NB4 (cell line): ENCODE data around the gene AGO4.
"Not testable (repeated sequence)": the region's sequence is repeated elsewhere in the genome, so short reads cannot be mapped to it uniquely, and the experiment has no call there.

ENCODE experiments used
- DNase-seq: peaks from one replicate; pipeline ENCODE4 v3.0.0; 2010; ENCODE audit warnings: low read depth
- H3K4me3 ChIP-seq: one replicate; pipeline ENCODE4 v1.5.1; 2011; ENCODE audit warnings: mild to moderate bottlenecking, low read depth, low read length, moderate library complexity
- CTCF ChIP-seq: IDR thresholded peaks from one replicate; pipeline ENCODE4 v1.5.1; 2012; ENCODE audit warnings: low read depth, low read length
- MYC ChIP-seq: IDR thresholded peaks from 2 replicates; pipeline ENCODE4 v1.6.1; 2011; ENCODE audit warnings: low read depth, low read length
- POLR2A ChIP-seq: IDR thresholded peaks from 2 replicates; pipeline ENCODE4 v1.6.1; 2011; ENCODE audit warnings: mild to moderate bottlenecking; ENCODE audit not compliant: insufficient read length; ENCODE audit errors: extremely low read depth
- TF ChIP-seq, protein P1 (sequence below): IDR thresholded peaks from 2 replicates; pipeline ENCODE4 v1.6.1; 2011; ENCODE audit warnings: low read depth, low read length

The AGO4 gene

DNA sequence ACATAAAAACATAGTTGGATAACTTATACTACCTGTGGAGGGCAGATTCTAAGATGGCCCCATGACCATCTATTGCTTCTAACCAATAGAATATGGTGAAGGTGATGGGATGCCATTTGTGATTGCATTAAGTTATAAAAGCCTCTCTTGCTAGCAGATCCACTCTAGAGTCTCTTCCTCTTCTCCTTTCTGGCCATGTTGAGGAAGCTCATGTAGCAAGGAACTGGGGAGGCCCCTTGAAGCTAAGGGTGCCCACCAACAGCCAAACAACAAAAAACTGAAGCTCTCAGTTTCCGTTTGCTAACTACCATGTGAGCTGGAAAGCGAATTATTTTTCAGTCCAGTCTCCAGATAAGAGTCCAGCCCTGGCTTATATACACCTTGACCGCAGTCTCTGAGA, 59.2 kb downstream of the AGO4 start:
- DNase-seq, result peak; percentile 35
- TF ChIP-seq CTCF, result no peak
- no peak for TF ChIP-seq POLR2A
- TF ChIP-seq, protein P1, sequence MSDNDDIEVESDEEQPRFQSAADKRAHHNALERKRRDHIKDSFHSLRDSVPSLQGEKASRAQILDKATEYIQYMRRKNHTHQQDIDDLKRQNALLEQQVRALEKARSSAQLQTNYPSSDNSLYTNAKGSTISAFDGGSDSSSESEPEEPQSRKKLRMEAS, result no peak
- no peak for TF ChIP-seq MYC
- H3K4me3 ChIP-seq, result no peak overlapping the region

GRCh38 chr1:35869245-35869950, 61.6 kb downstream of the AGO4 start:
- not testable (repeated sequence) for DNase-seq, H3K4me3 ChIP-seq

GRCh38 chr1:35870651-35871309, 63.0 kb downstream of the AGO4 start:
- TF ChIP-seq POLR2A, result no peak
- TF ChIP-seq CTCF, result no peak
- no peak for TF ChIP-seq MYC
- TF ChIP-seq, protein P1, result no peak
- no peak for DNase-seq
- no peak overlapping the region for H3K4me3 ChIP-seq

DNA sequence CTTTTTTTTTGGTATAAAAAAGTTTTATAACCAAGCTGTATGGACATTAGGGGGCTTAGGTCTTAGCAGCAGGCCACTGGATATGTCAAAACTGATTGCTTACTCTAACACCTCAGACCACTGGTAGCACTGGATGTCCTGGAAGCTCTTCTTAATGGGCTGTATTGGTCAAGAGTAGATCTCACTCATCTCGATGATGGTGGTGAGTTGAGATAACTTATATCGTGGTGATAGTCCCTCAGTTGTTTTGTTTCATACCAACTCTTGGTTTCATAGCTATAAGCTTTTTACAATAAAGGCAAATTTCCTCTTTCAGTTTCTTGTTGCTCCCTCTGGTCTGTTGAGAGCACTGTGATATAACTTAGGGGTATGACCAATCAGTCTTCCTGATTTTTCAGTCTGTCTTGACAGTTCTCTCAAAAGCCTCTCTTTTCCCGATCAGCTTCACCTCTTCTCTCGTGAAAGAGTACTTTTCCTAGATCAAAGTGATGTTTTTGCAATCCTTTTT, 65.5 kb downstream of the AGO4 start:
- TF ChIP-seq CTCF (no peak), POLR2A (no peak), MYC (no peak)
- TF ChIP-seq, protein P1, result no peak
- H3K4me3 ChIP-seq, result no peak overlapping the region
- no peak for DNase-seq

DNA sequence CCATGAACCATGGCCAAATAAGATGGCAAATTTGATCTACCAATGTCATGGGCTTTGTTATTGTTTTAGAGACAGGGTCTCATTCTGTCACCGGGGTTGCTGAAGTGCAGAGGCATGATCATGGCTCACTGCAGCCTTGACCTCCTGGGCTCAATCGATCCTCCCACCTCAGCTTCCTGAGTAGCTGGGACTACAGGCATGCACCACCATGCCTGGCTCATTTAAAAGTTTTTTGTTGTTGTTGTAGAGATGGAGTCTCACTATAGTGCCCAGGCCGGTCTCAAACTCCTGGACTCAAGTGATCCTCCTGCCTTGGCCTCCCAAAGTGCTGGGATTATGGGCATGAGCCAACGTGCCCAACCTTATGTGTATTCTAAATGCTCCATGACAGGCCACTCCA, 66.3 kb downstream of the AGO4 start:
- not testable (repeated sequence) for H3K4me3 ChIP-seq, DNase-seq

DNA sequence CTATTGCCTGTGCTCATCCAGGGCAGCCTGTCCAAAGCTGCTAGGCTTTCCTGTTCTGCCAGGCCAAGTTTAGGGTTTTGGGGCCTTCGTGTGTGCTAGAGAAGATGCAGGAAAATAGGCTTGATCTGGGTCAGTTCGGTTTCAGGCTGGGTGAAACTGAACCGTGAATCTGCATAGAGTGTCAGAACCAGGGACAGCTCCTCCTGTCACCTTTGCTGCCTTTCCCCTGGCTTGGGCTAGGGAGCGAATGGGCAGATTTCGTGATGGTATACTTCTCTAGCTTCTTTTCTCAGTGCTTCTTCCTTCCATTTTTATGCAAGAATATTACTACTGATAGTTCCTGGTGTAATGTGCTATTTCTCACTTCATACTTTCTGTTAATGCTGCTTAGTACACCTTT, 69.2 kb downstream of the AGO4 start:
- peak; percentile 30 for DNase-seq
- no peak for TF ChIP-seq CTCF
- TF ChIP-seq POLR2A, result no peak
- TF ChIP-seq, protein P1, result no peak
- no peak for TF ChIP-seq MYC
- H3K4me3 ChIP-seq, result no peak overlapping the region

DNA sequence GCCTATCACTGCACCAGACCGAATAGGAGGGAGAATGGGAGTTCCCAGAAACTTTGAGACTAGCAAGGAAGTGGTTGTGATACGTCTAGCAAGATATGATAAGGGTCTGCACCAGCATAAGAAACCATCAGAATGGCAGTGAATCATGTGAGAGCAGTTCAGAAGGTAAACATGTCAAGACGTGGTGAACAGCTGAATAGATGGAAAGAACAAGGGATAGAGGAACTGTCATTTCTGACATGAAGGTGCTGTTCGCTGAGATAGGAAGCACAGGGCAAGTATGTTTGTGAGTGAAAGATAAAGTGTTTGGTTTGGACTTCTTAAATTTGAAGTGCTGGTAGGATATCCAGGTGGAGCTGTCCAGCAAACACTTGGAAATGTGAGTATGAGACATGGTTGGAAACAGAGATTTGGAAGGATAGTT, 74.0 kb downstream of the AGO4 start:
- no peak for TF ChIP-seq MYC
- TF ChIP-seq, protein P1, result no peak
- no peak for TF ChIP-seq POLR2A
- TF ChIP-seq CTCF, result no peak

More for the DNA sequence above, 74.0 kb downstream of the AGO4 start:
- DNase-seq, result no peak
- no peak overlapping the region for H3K4me3 ChIP-seq
